Gastroesophageal sphincter (tissue), 4 donors: ENCODE measurements around the gene HDAC4. TPM values are rescaled to one million over a fixed set of nuclear protein-coding genes. Genes with fewer than 3 reads are reported as not detected.

Experiments used
- ATAC-seq: fragments of 150-250 bp; one replicate; pipeline ENCODE4 v1.9.1; 2016; ENCODE audit warnings: mild to moderate bottlenecking, moderate library complexity
- H3K27ac ChIP-seq, 4 donors: fragments of 200-600 bp; sonication (generic) in 3 of 4; 1 replicate in 3 of 4; 2 replicates in 1 of 4; pipeline ENCODE4 v1.5.1; 2016 to 2019
- H3K27me3 ChIP-seq: fragments of 200-600 bp; sonication (generic); one replicate; pipeline ENCODE4 v1.5.1; 2019
- H3K36me3 ChIP-seq, 2 donors: fragments of 200-600 bp; sonication (generic); one replicate each; pipeline ENCODE4 v1.5.1; 2019; ENCODE audit warnings: control low read depth in 1 of 2
- H3K4me1 ChIP-seq, 3 donors: fragments of 200-600 bp; sonication (generic); 1 replicate in 2 of 3; 2 replicates in 1 of 3; pipeline ENCODE4 v1.5.1; 2016 to 2019; ENCODE audit warnings: control low read depth in 2 of 3
- H3K4me3 ChIP-seq, 2 donors: fragments of 200-600 bp; sonication (generic); one replicate each; pipeline ENCODE4 v1.5.1; 2019; ENCODE audit warnings: mild to moderate bottlenecking in 1 of 2, moderate library complexity in 1 of 2
- H3K9me3 ChIP-seq, 3 donors: fragments of 200-600 bp; sonication (generic); one replicate each; pipeline ENCODE4 v1.5.1; 2017 to 2019; ENCODE audit warnings: control low read depth in 2 of 3
- CTCF ChIP-seq, 4 experiments: fragments of 200-600 bp in 2 of 4; fragments of 450-650 bp in 2 of 4; sonication (generic) in 1 of 4; IDR thresholded peaks; one replicate each; pipeline ENCODE4 v1.5.1; 2017 to 2019; ENCODE audit warnings: antibody characterized with exemption in 4 of 4, mild to moderate bottlenecking in 2 of 4, moderate library complexity in 2 of 4
- EP300 ChIP-seq: sonication (generic); formaldehyde crosslinking; IDR thresholded peaks from one replicate; pipeline ENCODE4 v1.6.1; 2017; ENCODE audit warnings: antibody characterized with exemption, mild to moderate bottlenecking
- POLR2A ChIP-seq, 2 donors: fragments of 450-650 bp; IDR thresholded peaks; one replicate each; pipeline ENCODE4 v1.6.1; 2017; ENCODE audit warnings: antibody characterized with exemption in 2 of 2, mild to moderate bottlenecking in 2 of 2, moderate library complexity in 1 of 2
- POLR2AphosphoS5 ChIP-seq: sonication (generic); formaldehyde crosslinking; IDR thresholded peaks from one replicate; pipeline ENCODE4 v1.6.1; 2017; ENCODE audit warnings: antibody characterized with exemption
- WGBS, 2 donors: methylation state at CpG; one replicate each; pipeline ENCODE4 v1.1.5; 2018; ENCODE audit warnings: low coverage in 1 of 2; 5-methylcytosine and 5-hydroxymethylcytosine counted together
- total RNA-seq, 4 donors: library from RNA; depleted of rRNA; stranded (reverse); fragments of >200 nt; gene quantifications; one replicate each; pipeline ENCODE4 v1.1.0, GENCODE V29; 2016

HDAC4 gene
- total RNA-seq, 4 donors from 2014 or later, result 41.3 to 104 (median 85.8) TPM

GRCh38 chr2:239120664-239121063 lies 280.2 kb downstream of the HDAC4 start:
- H3K36me3 ChIP-seq, result peaks cover 0 to 42% of the 10 kb centered on the region in 2 donors
- no peak overlapping the region for H3K4me3 ChIP-seq
- TF ChIP-seq CTCF (IDR thresholded peaks at IDR 0.05) (no peak), POLR2AphosphoS5 (no peak), EP300 (no peak), POLR2A (IDR thresholded peaks at IDR 0.05) (no peak)
- peaks cover 0 to 40% (median 0%) of the 10 kb centered on the region in 3 donors for H3K4me1 ChIP-seq
- H3K27ac ChIP-seq, result peak overlapping the region in 2 of 4 donors; percentile 63 to 73
- H3K9me3 ChIP-seq, result no peaks in the 10 kb centered on the region
- ATAC-seq, result no peak
- 38 to 61% methylated on average over 3 to 4 of the region's 4 CpGs for WGBS, 2 donors
- no peaks in the 10 kb centered on the region for H3K27me3 ChIP-seq

- 90 to 94% methylated on average over 9 to 11 of the region's 21 CpGs for WGBS, 2 donors
- no peak for TF ChIP-seq EP300
- TF ChIP-seq POLR2A (IDR thresholded peaks at IDR 0.05), result no peak
- no peak for TF ChIP-seq POLR2AphosphoS5
- TF ChIP-seq CTCF (IDR thresholded peaks at IDR 0.05), result no peak
- peaks cover 0 to 38% of the 10 kb centered on the region in 2 donors for H3K36me3 ChIP-seq
- peak overlapping the region in 1 of 4 donors; percentile 3 for H3K27ac ChIP-seq
- H3K4me1 ChIP-seq, result peaks cover 0 to 46% (median 0%) of the 10 kb centered on the region in 3 donors
- no peaks in the 10 kb centered on the region for H3K9me3 ChIP-seq
- no peaks in the 10 kb centered on the region for H3K27me3 ChIP-seq
- ATAC-seq, result no peak
- H3K4me3 ChIP-seq, result no peak overlapping the region
Observed at GRCh38 chr2:239119346-239120126, 281.3 kb downstream of the HDAC4 start.

GRCh38 chr2:239118675-239119211 lies 282.1 kb downstream of the HDAC4 start:
- Histone ChIP-seq H3K27ac (no peak overlapping the region), H3K9me3 (no peaks in the 10 kb centered on the region), H3K4me3 (no peak overlapping the region), H3K36me3 (peaks cover 0 to 31% of the 10 kb centered on the region in 2 donors), H3K4me1 (peaks cover 0 to 54% (median 5%) of the 10 kb centered on the region in 3 donors), H3K27me3 (no peaks in the 10 kb centered on the region)
- WGBS, 2 donors, result 82 to 92% methylated on average over 7 to 13 of the region's 18 CpGs
- ATAC-seq, result no peak
- TF ChIP-seq CTCF (IDR thresholded peaks at IDR 0.05) (no peak), POLR2AphosphoS5 (no peak), POLR2A (IDR thresholded peaks at IDR 0.05) (no peak), EP300 (no peak)

- Histone ChIP-seq H3K9me3 (no peaks in the 10 kb centered on the region), H3K27ac (no peak overlapping the region), H3K27me3 (no peaks in the 10 kb centered on the region), H3K4me3 (no peak overlapping the region), H3K4me1 (peaks cover 0 to 58% (median 10%) of the 10 kb centered on the region in 3 donors), H3K36me3 (peaks cover 0 to 26% of the 10 kb centered on the region in 2 donors)
- ATAC-seq, result no peak
- TF ChIP-seq CTCF (IDR thresholded peaks at IDR 0.05) (peak in 1 of 4 experiments; percentile 16), POLR2AphosphoS5 (peak; percentile 13), POLR2A (IDR thresholded peaks at IDR 0.05) (no peak), EP300 (no peak)
- whole genome bisulfite sequencing, 2 donors, result 85 to 94% methylated on average over 5 to 18 of the region's 26 CpGs
Observed at GRCh38 chr2:239118264-239118663, 282.6 kb downstream of the HDAC4 start.

- WGBS, 2 donors, result 89 to 98% methylated on average over 8 to 9 of the region's 18 CpGs
- Histone ChIP-seq H3K4me1 (peaks cover 0 to 61% (median 13%) of the 10 kb centered on the region in 3 donors), H3K4me3 (no peak overlapping the region), H3K27me3 (no peaks in the 10 kb centered on the region), H3K27ac (no peak overlapping the region), H3K9me3 (no peaks in the 10 kb centered on the region), H3K36me3 (peaks cover 0 to 22% of the 10 kb centered on the region in 2 donors)
- TF ChIP-seq EP300 (no peak), POLR2A (IDR thresholded peaks at IDR 0.05) (no peak), POLR2AphosphoS5 (no peak), CTCF (IDR thresholded peaks at IDR 0.05) (no peak)
- ATAC-seq, result no peak
Observed at GRCh38 chr2:239117831-239118230, 283.0 kb downstream of the HDAC4 start.
